Osteocyte (in vitro differentiated cells): ENCODE results near the gene PREX1. TPM values are rescaled to one million over a fixed set of nuclear protein-coding genes. Genes with fewer than 3 reads are reported as not detected.

Experiments
- DNase-seq: peaks from one replicate; pipeline ENCODE4 v3.0.0; 2021; ENCODE audit warnings: mixed read lengths; ENCODE audit not compliant: unreplicated experiment; ENCODE audit errors: extremely low spot score
- H3K27ac Mint-ChIP-seq: one replicate; pipeline ENCODE4 v1.8.0; 2021; ENCODE audit warnings: mild to moderate bottlenecking, mixed read lengths; ENCODE audit not compliant: unreplicated experiment
- H3K27me3 Mint-ChIP-seq: one replicate; pipeline ENCODE4 v1.8.0; 2021; ENCODE audit warnings: mixed read lengths; ENCODE audit not compliant: unreplicated experiment
- H3K36me3 Mint-ChIP-seq: one replicate; pipeline ENCODE4 v1.8.0; 2021; ENCODE audit warnings: mixed read lengths; ENCODE audit not compliant: unreplicated experiment
- H3K4me1 Mint-ChIP-seq: one replicate; pipeline ENCODE4 v1.8.0; 2021; ENCODE audit warnings: mixed read lengths; ENCODE audit not compliant: unreplicated experiment
- H3K4me3 Mint-ChIP-seq: one replicate; pipeline ENCODE4 v1.8.0; 2021; ENCODE audit warnings: mild to moderate bottlenecking, moderate library complexity, mixed read lengths; ENCODE audit not compliant: unreplicated experiment
- H3K9me3 Mint-ChIP-seq: one replicate; pipeline ENCODE4 v1.8.0; 2021; ENCODE audit warnings: mixed read lengths; ENCODE audit not compliant: unreplicated experiment
- CTCF ChIP-seq: fragments of 200-600 bp; sonication (generic); IDR thresholded peaks from 2 replicates; pipeline ENCODE4 v1.5.0; 2021; ENCODE audit warnings: antibody characterized with exemption, mild to moderate bottlenecking, moderate library complexity
- total RNA-seq: library from RNA; stranded (reverse); gene quantifications from 2 replicates; pipeline ENCODE4 v1.2.1, GENCODE V29; 2021

Gene PREX1
- total RNA-seq, 1 donor from 2014 or later = 24.2 TPM

- Mint-ChIP-seq H3K36me3 (no peaks in the 10 kb centered on the region), H3K4me3 (no peak overlapping the region), H3K4me1 (no peaks in the 10 kb centered on the region)
Measured at GRCh38 chr20:48592107-48592940, 235.5 kb downstream of the PREX1 start.

GRCh38 chr20:48586730-48587129 lies 241.1 kb downstream of the PREX1 start:
- Mint-ChIP-seq H3K4me1 (no peaks in the 10 kb centered on the region), H3K36me3 (no peaks in the 10 kb centered on the region), H3K9me3 (no peaks in the 10 kb centered on the region), H3K27me3 (peaks cover 47% of the 10 kb centered on the region), H3K27ac (no peak overlapping the region), H3K4me3 (no peak overlapping the region)
- DNase-seq = no peak
- TF ChIP-seq CTCF = no peak

More at GRCh38 chr20:48592107-48592940, 235.5 kb downstream of the PREX1 start:
- Mint-ChIP-seq H3K27ac (no peak overlapping the region), H3K27me3 (peaks cover 26% of the 10 kb centered on the region), H3K9me3 (no peaks in the 10 kb centered on the region)
- no peak for TF ChIP-seq CTCF
- no peak for DNase-seq

GRCh38 chr20:48585061-48585870 lies 242.5 kb downstream of the PREX1 start:
- TF ChIP-seq CTCF = no peak
- no peak overlapping the region for H3K4me3 Mint-ChIP-seq
- no peaks in the 10 kb centered on the region for H3K36me3 Mint-ChIP-seq
- H3K9me3 Mint-ChIP-seq = no peaks in the 10 kb centered on the region
- no peak for DNase-seq
- no peaks in the 10 kb centered on the region for H3K4me1 Mint-ChIP-seq
- no peak overlapping the region for H3K27ac Mint-ChIP-seq
- peaks cover 55% of the 10 kb centered on the region for H3K27me3 Mint-ChIP-seq

- no peaks in the 10 kb centered on the region for H3K9me3 Mint-ChIP-seq
- H3K4me1 Mint-ChIP-seq = no peaks in the 10 kb centered on the region
- no peak for DNase-seq
- H3K4me3 Mint-ChIP-seq = no peak overlapping the region
- no peaks in the 10 kb centered on the region for H3K36me3 Mint-ChIP-seq
- TF ChIP-seq CTCF = no peak
- no peak overlapping the region for H3K27ac Mint-ChIP-seq
- peaks cover 55% of the 10 kb centered on the region for H3K27me3 Mint-ChIP-seq
Measured at GRCh38 chr20:48584391-48585060, 243.3 kb downstream of the PREX1 start.
